Measurements from ENCODE around the gene MCCC1. TPM values are rescaled to one million over a fixed set of nuclear protein-coding genes. Genes with fewer than 3 reads are reported as not detected.
A peak's percentile ranks its signal among the peaks of the same experiment; 100 is the strongest.

Gene MCCC1
- total RNA-seq, 3 donors from 2014 or later (not counting 1 experiment from before 2014, with no cell fraction given): 18.4 to 23.0 (median 21.7) TPM

DNA sequence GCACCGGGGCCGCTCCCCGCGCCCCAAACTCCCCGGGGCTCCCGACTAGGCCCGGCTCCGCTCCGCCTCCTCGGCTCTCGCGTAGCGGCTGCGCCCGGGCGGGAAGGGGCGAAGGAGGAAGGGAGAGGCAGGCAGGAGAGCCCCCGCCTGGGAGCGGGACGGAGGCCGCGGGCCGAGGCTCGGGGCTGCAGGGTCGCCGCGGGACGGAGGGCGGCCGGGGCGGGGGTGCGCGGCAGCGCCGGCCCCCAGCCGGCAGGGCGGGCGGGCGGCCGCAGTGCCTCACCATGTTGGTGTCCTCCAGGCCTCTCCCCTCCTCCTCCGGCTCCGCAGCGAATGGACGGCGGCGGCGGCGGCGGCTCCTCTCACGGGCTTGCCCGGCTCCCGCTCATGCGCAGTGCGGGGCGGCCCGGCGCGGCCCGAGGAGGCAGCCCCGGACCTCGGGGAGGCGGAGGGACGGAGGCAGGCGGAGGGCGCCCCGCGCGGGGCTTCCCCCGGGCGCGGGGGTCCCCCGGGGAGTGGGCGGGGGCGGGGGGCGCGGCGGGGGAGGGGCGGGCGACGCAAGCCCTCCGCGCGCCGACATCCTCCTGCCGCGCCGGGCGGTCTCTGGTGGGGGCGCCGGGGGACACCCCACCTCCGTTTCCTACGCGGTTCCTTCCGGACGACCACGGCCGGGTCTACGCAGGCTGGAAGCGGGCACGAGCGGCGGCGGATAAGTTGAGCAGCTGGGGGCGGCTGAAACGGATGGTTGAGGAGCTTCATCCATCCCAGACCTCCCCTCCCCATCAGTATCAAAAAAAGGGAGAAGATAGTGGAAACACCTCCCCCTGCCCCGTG, 118.9 kb downstream of the MCCC1 start, which contains the start of gene DCUN1D1:
Gene DCUN1D1 (minus strand): TSS at position 335 of the 834 bp plus-strand sequence. CDS start 49 bp downstream, at position 286.
- no peaks in the 10 kb centered on the region for H3K9me3 ChIP-seq (ENCODE audit: control insufficient read depth, insufficient read depth, low read length)
- no peaks in the 10 kb centered on the region for H3K36me3 ChIP-seq (ENCODE audit: control insufficient read depth, insufficient read depth, low read length)
- peak within 1 kb of the TSS; percentile 82 for H3K27ac ChIP-seq (ENCODE audit: low read length)
- TF ChIP-seq, protein P1, sequence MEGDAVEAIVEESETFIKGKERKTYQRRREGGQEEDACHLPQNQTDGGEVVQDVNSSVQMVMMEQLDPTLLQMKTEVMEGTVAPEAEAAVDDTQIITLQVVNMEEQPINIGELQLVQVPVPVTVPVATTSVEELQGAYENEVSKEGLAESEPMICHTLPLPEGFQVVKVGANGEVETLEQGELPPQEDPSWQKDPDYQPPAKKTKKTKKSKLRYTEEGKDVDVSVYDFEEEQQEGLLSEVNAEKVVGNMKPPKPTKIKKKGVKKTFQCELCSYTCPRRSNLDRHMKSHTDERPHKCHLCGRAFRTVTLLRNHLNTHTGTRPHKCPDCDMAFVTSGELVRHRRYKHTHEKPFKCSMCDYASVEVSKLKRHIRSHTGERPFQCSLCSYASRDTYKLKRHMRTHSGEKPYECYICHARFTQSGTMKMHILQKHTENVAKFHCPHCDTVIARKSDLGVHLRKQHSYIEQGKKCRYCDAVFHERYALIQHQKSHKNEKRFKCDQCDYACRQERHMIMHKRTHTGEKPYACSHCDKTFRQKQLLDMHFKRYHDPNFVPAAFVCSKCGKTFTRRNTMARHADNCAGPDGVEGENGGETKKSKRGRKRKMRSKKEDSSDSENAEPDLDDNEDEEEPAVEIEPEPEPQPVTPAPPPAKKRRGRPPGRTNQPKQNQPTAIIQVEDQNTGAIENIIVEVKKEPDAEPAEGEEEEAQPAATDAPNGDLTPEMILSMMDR (IDR thresholded peaks at IDR 0.05): no peak
- ATAC-seq (peak; percentile 90 to 96 (median 92)), DNase-seq (peak; percentile 90 to 91)
- intact Hi-C loops (cut with micrococcal nuclease): no loop called here
- H3K36me3 Mint-ChIP-seq: no peaks in the 10 kb centered on the region
- peak within 1 kb of the TSS; percentile 94 for H3K4me3 ChIP-seq (ENCODE audit: low read length)
- H3K4me3 Mint-ChIP-seq: peak within 1 kb of the TSS; percentile 95
- peaks cover 21% of the 10 kb centered on the region for H3K4me1 ChIP-seq (ENCODE audit: control insufficient read depth, insufficient read depth, low read length)
- WGBS (ENCODE audit: insufficient coverage): under 1% methylated on average over 105 of the region's 106 CpGs
- peaks cover 19 to 36% of the 10 kb centered on the region in 2 donors for H3K4me1 Mint-ChIP-seq
- peak within 1 kb of the TSS in 1 of 2 donors; percentile 86 for H3K27ac Mint-ChIP-seq
- H3K27me3 Mint-ChIP-seq (ENCODE audit: low read depth in 2 of 2): no peaks in the 10 kb centered on the region
- no peaks in the 10 kb centered on the region for H3K9me3 Mint-ChIP-seq
- no peaks in the 10 kb centered on the region for H3K27me3 ChIP-seq (ENCODE audit: control insufficient read depth, insufficient read depth, low read length)

- Mint-ChIP-seq H3K4me1 (peaks cover 19 to 39% of the 10 kb centered on the region in 2 donors), H3K4me3 (peak overlapping the region; percentile 95), H3K27ac (peak overlapping the region in 1 of 2 donors; percentile 86), H3K9me3 (no peaks in the 10 kb centered on the region), H3K36me3 (no peaks in the 10 kb centered on the region), H3K27me3 (ENCODE audit: low read depth in 2 of 2) (no peaks in the 10 kb centered on the region)
- H3K27ac ChIP-seq (ENCODE audit: low read length): peak overlapping the region; percentile 42
- peak in 1 of 2 donors; percentile 54 for DNase-seq
- intact Hi-C loops (cut with micrococcal nuclease): no loop called here
- peak overlapping the region; percentile 94 for H3K4me3 ChIP-seq (ENCODE audit: low read length)
- WGBS (ENCODE audit: insufficient coverage): 0% methylated on average over 15 of the region's 29 CpGs
- ATAC-seq: peak in 1 of 3 donors; percentile 3
- peaks cover 21% of the 10 kb centered on the region for H3K4me1 ChIP-seq (ENCODE audit: control insufficient read depth, insufficient read depth, low read length)
- no peaks in the 10 kb centered on the region for H3K27me3 ChIP-seq (ENCODE audit: control insufficient read depth, insufficient read depth, low read length)
- TF ChIP-seq, protein P1 (IDR thresholded peaks at IDR 0.05): no peak
- no peaks in the 10 kb centered on the region for H3K9me3 ChIP-seq (ENCODE audit: control insufficient read depth, insufficient read depth, low read length)
- no peaks in the 10 kb centered on the region for H3K36me3 ChIP-seq (ENCODE audit: control insufficient read depth, insufficient read depth, low read length)
Measured at GRCh38 chr3:182979674-182980191, 119.6 kb downstream of the MCCC1 start.

DNA sequence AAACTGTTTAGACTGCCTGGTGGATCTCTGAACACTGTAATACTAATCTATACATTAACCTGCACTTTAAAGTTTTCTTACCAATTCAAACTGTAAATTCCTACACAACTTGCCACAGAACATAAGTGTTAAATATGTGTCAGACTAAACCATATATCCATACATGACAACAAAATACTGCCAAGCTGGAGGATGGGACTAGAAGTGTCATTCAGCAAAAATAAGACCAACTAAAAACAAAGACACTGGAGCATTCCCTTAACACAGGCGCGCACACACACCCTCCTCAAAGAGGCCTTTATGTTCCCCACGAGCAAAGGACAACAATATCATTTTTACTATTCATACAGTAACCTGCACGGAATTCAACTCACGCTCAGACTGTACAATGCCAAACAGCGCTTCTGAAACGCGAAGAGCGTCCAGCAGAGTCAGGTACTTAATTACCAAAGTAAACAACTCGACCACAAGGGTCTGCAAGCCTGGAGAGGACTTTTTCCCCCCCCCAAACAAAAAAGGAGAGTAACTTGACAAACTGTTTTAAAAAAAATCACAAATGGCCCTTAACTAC, 120.1 kb downstream of the MCCC1 start:
- Mint-ChIP-seq H3K36me3 (no peaks in the 10 kb centered on the region), H3K27me3 (ENCODE audit: low read depth in 2 of 2) (no peaks in the 10 kb centered on the region), H3K27ac (peak overlapping the region in 1 of 2 donors; percentile 86), H3K9me3 (no peaks in the 10 kb centered on the region), H3K4me3 (peak overlapping the region; percentile 95), H3K4me1 (peaks cover 19 to 39% of the 10 kb centered on the region in 2 donors)
- Histone ChIP-seq H3K27me3 (ENCODE audit: control insufficient read depth, insufficient read depth, low read length) (no peaks in the 10 kb centered on the region), H3K4me3 (ENCODE audit: low read length) (peak overlapping the region; percentile 94), H3K36me3 (ENCODE audit: control insufficient read depth, insufficient read depth, low read length) (no peaks in the 10 kb centered on the region), H3K4me1 (ENCODE audit: control insufficient read depth, insufficient read depth, low read length) (peaks cover 21% of the 10 kb centered on the region), H3K9me3 (ENCODE audit: control insufficient read depth, insufficient read depth, low read length) (no peaks in the 10 kb centered on the region), H3K27ac (ENCODE audit: low read length) (peak overlapping the region; percentile 42)
- 8% methylated on average over 10 of the region's 10 CpGs for WGBS (ENCODE audit: insufficient coverage)
- DNase-seq (peak in 1 of 2 donors; percentile 28), ATAC-seq (no peak)
- intact Hi-C loops (cut with micrococcal nuclease): no loop called here
- TF ChIP-seq, protein P1 (IDR thresholded peaks at IDR 0.05): no peak
